Fibroblast of pulmonary artery (primary cell): ENCODE measurements around the gene KCNQ1.
"Not testable (repeated sequence)": the region's sequence is repeated elsewhere in the genome, so short reads cannot be mapped to it uniquely, and the experiment has no call there.

Experiments used
- DNase-seq: peaks from one replicate; pipeline ENCODE4 v3.0.0-alpha.2; 2010; ENCODE audit warnings: low read depth
- H3K4me3 ChIP-seq: replicated peaks from 2 replicates; pipeline ENCODE4 v1.5.1; 2011; ENCODE audit warnings: low read depth, mild to moderate bottlenecking, control low read depth, low read length, moderate library complexity
- CTCF ChIP-seq: IDR thresholded peaks from 2 replicates; pipeline ENCODE4 v1.5.1; 2011; ENCODE audit warnings: mild to moderate bottlenecking, control low read depth, low read length, inconsistent platforms; ENCODE audit errors: missing control alignments

Gene KCNQ1

GRCh38 chr11:2477936-2478335 is 33.1 kb downstream of the KCNQ1 start:
- no peak for TF ChIP-seq CTCF
- no peak for DNase-seq
- no peak overlapping the region for H3K4me3 ChIP-seq

GRCh38 chr11:2480067-2480873 is 35.5 kb downstream of the KCNQ1 start:
- not testable (repeated sequence) for H3K4me3 ChIP-seq, DNase-seq

GRCh38 chr11:2480874-2481220 is 36.0 kb downstream of the KCNQ1 start:
- DNase-seq, result no peak
- no peak for TF ChIP-seq CTCF
- no peak overlapping the region for H3K4me3 ChIP-seq

GRCh38 chr11:2481253-2481652 is 36.4 kb downstream of the KCNQ1 start:
- H3K4me3 ChIP-seq, result no peak overlapping the region
- no peak for TF ChIP-seq CTCF
- no peak for DNase-seq

- DNase-seq, result no peak
- TF ChIP-seq CTCF, result no peak
- no peak overlapping the region for H3K4me3 ChIP-seq
These were observed 37.4 kb downstream of the KCNQ1 start for GRCh38 chr11:2482204-2482603.

GRCh38 chr11:2482745-2483144 is 37.9 kb downstream of the KCNQ1 start:
- DNase-seq, result no peak
- TF ChIP-seq CTCF, result no peak
- H3K4me3 ChIP-seq, result no peak overlapping the region

GRCh38 chr11:2483426-2483825 is 38.6 kb downstream of the KCNQ1 start:
- DNase-seq, result no peak
- TF ChIP-seq CTCF, result no peak
- no peak overlapping the region for H3K4me3 ChIP-seq
